GM11168 (cell line): Measurements from ENCODE around the gene MAS1L.

Source experiments
- in situ Hi-C: fragments of 300-500 bp; cut with MboI; formaldehyde crosslinking; loops from one replicate; pipeline ENCODE4 v1.12.0; 2022; ENCODE audit warnings: low sequenced_read_pairs; ENCODE audit not compliant: unreplicated experiment

Gene MAS1L

GRCh38 chr6:29516108-29516507 lies 28.4 kb upstream of the MAS1L start:
- in situ Hi-C loops: no loop called here

DNA sequence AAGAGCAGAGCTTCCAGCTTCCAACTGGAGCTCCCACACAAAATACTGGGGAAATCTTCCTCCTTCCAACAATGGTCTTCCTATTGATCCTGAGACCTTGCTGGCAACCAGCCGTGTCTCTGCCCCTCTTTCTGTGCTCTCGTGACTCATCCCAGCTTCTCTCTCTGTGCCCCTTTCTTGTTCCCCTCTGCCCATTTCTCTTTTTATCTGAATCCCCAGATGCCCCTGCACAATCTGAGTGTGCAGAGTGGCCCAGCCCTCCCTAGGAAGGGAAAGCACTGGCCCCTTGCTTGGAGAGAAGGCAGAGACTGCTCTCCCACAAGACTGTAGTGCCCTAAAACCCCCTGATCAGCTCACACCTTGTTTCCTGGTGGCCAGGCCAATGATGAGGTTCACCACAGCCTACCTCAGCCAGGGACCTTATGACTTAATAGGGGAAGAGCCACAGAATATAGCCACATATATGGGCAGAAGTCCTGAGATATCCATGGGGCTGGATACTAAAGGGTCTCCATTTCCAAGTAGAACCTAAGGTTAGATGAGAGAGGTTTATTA lies 23.1 kb upstream of the MAS1L start:
- in situ Hi-C loops: no loop called here

DNA sequence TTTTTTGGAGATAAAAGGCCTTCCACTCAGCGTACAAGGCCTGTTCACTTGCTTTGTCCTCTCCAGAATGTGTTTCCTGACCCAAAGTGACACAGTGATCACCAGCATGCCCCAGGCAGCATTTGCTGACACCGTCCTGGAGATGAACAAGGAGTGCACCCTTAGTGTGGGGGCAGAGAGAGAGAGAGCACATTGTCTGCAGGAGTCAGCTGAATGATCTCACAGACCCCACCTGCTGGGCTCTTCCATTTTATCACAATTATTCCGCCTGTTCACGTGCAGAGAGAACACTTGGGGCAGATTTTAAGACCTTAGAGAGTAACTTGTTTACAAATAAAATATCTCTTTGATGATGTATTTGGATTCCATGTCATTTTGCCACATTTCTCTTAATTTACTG lies 22.4 kb upstream of the MAS1L start:
- in situ Hi-C loops: no loop called here

- in situ Hi-C loops: no loop called here
Observed at GRCh38 chr6:29509711-29510110, 22.0 kb upstream of the MAS1L start.

- in situ Hi-C loops: no loop called here
Observed at GRCh38 chr6:29509239-29509638, 21.5 kb upstream of the MAS1L start.

DNA sequence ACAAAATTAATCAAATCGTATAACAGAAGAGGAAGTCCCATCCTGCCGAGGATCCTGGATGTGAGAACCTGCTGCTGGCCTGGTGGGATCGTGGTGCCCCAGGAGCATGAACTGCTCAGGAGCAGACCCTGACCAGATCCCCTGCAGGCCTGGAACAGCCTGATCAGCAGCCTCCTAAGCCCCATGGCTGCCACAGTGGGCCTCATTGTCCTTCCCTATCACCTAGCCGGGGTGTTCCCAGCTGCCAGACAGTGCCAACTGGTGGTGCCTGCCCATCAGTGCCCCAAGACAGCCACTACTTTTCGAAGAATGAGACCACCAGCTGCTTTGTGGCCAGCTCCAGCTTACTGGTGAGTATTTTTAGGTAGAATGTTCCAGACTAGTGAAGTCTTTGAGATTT lies 19.6 kb upstream of the MAS1L start:
- in situ Hi-C loops: no loop called here

DNA sequence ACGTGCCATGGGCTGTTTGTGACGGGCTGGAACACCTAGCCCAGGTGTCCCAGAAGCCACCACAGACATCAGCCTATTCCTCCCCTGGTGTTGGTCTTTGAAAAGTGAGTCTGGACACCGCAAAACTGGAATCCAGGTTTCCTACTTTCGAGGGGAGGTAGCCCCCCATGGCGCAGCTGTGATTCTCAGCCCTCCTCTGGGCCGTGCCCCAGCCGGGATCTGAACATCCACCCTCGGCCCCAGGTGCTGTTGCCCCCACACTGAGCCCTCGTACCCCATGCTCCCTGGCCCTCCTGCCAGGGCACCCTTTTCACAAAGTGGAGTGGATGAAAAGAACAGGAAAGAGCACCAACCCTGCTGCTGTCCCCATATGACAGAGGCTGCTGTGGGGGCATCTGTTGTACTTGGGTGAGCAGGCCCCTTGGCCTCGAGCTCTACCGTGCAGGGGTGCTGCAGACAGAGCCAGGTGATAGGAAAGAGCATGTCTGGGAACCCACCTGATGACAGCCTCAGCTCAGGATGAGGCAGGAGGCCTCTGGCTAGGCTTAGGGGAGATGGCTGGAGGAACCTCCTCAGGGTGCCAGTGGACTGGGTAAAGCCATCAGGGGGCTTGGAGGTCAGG lies 18.8 kb upstream of the MAS1L start:
- in situ Hi-C loops: no loop called here

DNA sequence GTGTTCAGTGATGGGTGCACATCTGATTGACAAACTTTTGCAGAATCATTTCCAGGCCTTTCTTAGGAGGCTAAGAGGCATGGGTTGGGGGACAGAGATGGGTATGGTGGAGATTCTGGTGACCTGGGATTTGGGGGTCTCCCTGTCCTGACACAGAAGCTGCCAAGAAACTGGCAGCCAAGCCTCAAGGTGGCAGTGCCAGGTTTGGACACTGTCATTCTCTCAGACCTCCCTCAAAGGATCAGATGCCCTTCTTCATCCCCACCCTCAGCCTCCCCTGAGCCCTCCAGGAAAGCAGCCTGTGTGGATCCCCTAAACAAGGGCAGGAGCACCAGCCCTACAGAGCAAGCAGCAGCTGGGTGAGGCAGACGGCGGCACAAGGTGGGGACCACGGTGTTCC lies 18.1 kb upstream of the MAS1L start:
- in situ Hi-C loops: no loop called here

GRCh38 chr6:29504961-29505360 lies 17.2 kb upstream of the MAS1L start:
- in situ Hi-C loops: no loop called here

DNA sequence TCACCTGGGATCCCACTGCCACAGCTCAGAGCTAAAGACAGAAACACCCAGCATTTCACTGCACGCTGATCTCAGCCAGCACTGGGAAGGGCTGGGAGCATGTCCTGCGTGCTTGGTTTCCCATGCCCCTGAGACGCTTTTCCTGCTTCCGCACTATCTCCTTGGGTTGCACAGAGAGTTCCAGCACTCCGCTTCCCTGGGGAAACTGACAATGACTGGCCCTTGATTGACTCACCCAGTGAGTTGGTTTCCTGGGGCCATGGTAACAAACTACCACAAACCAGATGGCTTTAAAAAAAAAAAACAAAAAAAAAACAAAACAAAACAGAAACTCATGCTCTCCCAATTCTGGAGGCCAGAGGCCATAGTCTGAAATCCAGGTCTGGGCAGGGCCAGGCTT lies 14.8 kb upstream of the MAS1L start:
- in situ Hi-C loops: no loop called here

GRCh38 chr6:29502181-29502580 lies 14.4 kb upstream of the MAS1L start:
- in situ Hi-C loops: no loop called here

- in situ Hi-C loops: no loop called here
Observed at GRCh38 chr6:29501106-29501505, 13.3 kb upstream of the MAS1L start.

DNA sequence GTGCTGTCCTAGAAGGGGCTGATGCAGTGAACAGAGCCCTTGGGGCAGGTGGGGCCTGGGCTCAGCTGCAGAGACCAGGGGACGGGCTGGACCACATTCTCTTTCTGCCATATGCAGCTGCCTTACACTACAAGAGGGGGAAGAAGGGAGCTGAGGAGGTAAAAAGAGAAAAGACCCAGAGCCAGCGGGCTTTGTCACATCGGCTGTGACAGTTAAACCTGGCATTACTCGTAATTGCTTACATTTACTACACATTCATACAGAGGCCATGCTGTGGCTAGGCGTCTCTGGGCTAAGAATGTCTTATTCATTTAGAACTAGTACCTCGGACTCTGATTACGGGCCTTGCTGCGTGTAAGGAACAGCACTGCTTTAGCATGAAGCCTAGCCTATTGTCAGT lies 12.8 kb upstream of the MAS1L start:
- in situ Hi-C loops: no loop called here

DNA sequence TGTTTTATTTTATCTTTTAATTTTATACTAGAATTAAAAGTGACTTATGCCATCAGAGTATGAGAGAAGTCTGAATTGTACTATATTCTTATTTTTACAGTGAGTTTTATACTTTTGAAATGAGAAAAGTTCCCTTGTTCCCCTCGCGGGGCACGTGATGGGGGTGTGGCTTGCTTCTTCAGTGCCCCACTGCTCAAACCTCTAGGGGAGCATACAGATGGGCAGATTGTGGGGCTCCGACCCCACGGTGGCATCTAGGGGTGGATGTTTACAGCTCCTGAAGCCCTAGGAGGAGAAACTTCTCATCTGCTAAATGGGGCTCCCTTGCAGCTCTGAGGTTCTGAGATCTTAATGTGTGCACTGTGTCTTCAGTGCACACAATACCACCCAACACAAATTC lies 11.9 kb upstream of the MAS1L start:
- in situ Hi-C loops: no loop called here

DNA sequence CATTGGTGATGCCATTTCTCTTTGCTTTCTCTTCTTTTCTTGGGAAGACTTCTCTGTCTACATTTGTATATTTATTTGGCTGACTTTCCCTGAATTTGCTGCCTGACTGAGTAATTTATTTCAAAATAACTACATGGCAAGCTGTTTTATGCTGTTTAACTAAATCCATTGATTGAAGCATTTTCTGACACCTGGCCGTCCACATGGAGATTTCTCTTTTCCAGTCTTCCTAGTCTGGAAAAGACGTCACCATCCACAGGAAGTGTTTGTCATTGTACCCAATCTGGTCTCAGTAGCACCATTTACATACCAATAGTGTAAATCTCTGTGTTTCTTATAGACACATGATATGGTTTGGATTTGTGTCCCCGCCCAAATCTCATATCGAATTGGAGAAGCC lies 9.2 kb upstream of the MAS1L start:
- in situ Hi-C loops: no loop called here

DNA sequence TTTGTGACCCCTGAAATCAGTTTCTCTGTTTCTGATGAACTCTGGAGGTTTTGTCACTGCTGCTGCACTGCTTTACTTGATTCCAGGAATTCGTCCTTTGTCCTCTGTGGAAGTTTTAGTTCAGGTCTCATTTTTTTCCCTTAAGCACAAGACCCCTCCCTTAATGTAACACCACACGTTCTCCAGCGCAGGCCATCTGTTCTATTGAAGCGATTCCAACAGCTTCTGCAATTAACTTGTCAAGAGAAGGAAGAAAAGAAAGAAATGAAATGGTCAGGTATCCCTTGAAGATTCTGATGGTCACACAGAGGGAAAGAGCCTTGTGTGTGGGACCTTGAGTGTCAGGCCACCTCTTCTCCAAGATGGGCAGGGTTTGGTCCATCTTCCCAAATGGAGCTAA lies 7.8 kb upstream of the MAS1L start:
- in situ Hi-C loops: no loop called here

- in situ Hi-C loops: no loop called here
Observed at GRCh38 chr6:29494131-29494530, 6.4 kb upstream of the MAS1L start.

GRCh38 chr6:29493261-29493660 lies 5.5 kb upstream of the MAS1L start:
- in situ Hi-C loops: no loop called here

- in situ Hi-C loops: no loop called here
Observed at GRCh38 chr6:29491574-29491973, 3.8 kb upstream of the MAS1L start.

DNA sequence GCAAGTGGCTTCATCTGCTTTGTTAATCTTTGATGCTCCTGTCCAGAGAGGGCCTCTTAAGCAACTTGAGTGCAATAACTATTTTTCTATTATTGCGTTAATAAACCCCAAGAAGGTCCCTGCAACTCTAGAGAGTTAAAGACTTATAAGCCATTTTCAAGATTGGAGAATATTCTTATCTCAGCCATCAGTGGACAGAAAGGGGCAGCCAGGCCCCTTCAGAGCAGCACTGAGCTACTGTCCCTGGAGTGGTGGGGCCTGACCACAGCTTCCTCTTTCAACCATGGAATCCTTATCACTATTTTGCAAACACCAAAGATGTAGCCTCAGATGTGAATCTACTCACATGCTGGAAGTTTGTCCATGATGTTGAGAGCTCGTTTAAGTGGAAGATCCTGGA lies 2.8 kb upstream of the MAS1L start:
- in situ Hi-C loops: no loop called here

GRCh38 chr6:29490055-29490454 lies 2.3 kb upstream of the MAS1L start:
- in situ Hi-C loops: no loop called here

DNA sequence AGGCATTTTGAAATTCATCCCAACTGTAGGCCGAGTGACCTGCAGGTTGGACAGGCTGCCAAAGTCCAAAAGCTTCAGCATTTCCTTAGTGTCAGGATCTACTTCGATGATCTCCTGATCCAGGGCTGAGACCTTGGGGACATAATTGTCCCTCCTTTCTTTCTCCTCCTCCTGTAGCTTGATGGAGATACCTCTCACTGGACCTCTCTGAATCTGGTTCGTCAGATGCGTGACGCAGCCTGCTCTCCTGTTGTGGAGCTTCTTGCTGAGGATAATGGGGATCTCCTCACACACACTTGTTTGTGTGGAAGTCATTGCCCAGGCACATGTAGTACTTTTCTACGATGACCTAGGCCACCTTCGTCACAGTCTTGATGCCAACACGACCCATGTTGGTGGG lies 1.5 kb upstream of the MAS1L start:
- in situ Hi-C loops: no loop called here

DNA sequence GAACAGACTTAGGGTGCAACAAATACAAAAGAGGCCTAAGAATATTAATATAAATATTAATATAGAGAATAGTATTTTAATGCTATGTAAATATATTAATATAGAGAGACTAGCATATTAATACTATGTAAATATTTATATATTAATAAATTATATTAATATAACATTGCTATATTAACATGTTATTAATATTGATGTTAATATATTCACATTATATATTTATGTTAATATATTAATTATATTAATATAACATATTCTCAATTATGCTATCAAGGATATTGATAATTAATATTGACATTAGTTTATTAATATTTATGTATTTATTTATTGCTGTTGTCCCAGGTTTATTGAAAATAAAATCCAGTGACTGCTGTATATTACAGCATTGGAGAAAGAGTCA lies 1.1 kb upstream of the MAS1L start:
- in situ Hi-C loops: no loop called here
